PC-9 (cell line): Measurements from ENCODE around the gene ROR2.

Source experiments
- CTCF ChIP-seq: fragments of 200-600 bp; sonication (generic); conservative IDR thresholded peaks from 2 replicates; pipeline ENCODE4 v1.6.1; 2017; ENCODE audit warnings: mixed run types, antibody characterized with exemption, mild to moderate bottlenecking, moderate library complexity
- EZH2 ChIP-seq: fragments of 200-600 bp; sonication (generic); IDR thresholded peaks from 2 replicates; pipeline ENCODE4 v1.8.0; 2017; ENCODE audit warnings: antibody characterized with exemption, low read depth

GRCh38 chr9:91884696-91885687, 65.0 kb downstream of the ROR2 start:
- no peak for TF ChIP-seq CTCF
- TF ChIP-seq EZH2 = no peak
